Activated T-cell treated with anti-CD3 and anti-CD28 coated beads, Interleukin-2, amount 50 U/mL, for 24 hours (primary cell): Measurements from ENCODE around the gene OAS3.
"Not testable (repeated sequence)": the region's sequence is repeated elsewhere in the genome, so short reads cannot be mapped to it uniquely, and the experiment has no call there.

Experiments
- DNase-seq: peaks from one replicate; pipeline ENCODE4 v3.0.0-alpha.2; 2020
- H3K27ac Mint-ChIP-seq: 2 replicates; pipeline ENCODE4 v1.8.0; 2020; ENCODE audit warnings: mild to moderate bottlenecking, mixed read lengths
- H3K27me3 Mint-ChIP-seq: 2 replicates; pipeline ENCODE4 v1.8.0; 2020; ENCODE audit warnings: mixed read lengths
- H3K36me3 Mint-ChIP-seq: 2 replicates; pipeline ENCODE4 v1.8.0; 2020; ENCODE audit warnings: low read depth, mixed read lengths
- H3K4me1 Mint-ChIP-seq: 2 replicates; pipeline ENCODE4 v1.8.0; 2020; ENCODE audit warnings: low read depth, mixed read lengths
- H3K4me3 Mint-ChIP-seq: 2 replicates; pipeline ENCODE4 v1.8.0; 2020; ENCODE audit warnings: mild to moderate bottlenecking, moderate library complexity, mixed read lengths
- H3K9me3 Mint-ChIP-seq: 2 replicates; pipeline ENCODE4 v1.8.0; 2020; ENCODE audit warnings: mixed read lengths

The OAS3 gene

GRCh38 chr12:112909693-112910092 is 28.6 kb upstream of the OAS3 start:
- peaks cover 11% of the 10 kb centered on the region for H3K9me3 Mint-ChIP-seq
- peaks cover 57% of the 10 kb centered on the region for H3K4me1 Mint-ChIP-seq
- no peak for DNase-seq
- H3K36me3 Mint-ChIP-seq: peaks cover 39% of the 10 kb centered on the region
- H3K27ac Mint-ChIP-seq: peak overlapping the region; percentile 35
- H3K4me3 Mint-ChIP-seq: peak overlapping the region; percentile 85
- H3K27me3 Mint-ChIP-seq: no peaks in the 10 kb centered on the region

GRCh38 chr12:112913038-112913688 is 25.1 kb upstream of the OAS3 start:
- H3K9me3 Mint-ChIP-seq: peaks cover 11% of the 10 kb centered on the region
- no peak overlapping the region for H3K4me3 Mint-ChIP-seq
- H3K27ac Mint-ChIP-seq: no peak overlapping the region
- H3K36me3 Mint-ChIP-seq: peaks cover 68% of the 10 kb centered on the region
- peaks cover 36% of the 10 kb centered on the region for H3K4me1 Mint-ChIP-seq
- H3K27me3 Mint-ChIP-seq: no peaks in the 10 kb centered on the region
- DNase-seq: no peak

GRCh38 chr12:112913888-112914287 is 24.4 kb upstream of the OAS3 start:
- Mint-ChIP-seq H3K4me1 (peaks cover 29% of the 10 kb centered on the region), H3K9me3 (peaks cover 11% of the 10 kb centered on the region), H3K36me3 (peaks cover 76% of the 10 kb centered on the region)
- H3K27me3 Mint-ChIP-seq, H3K27ac Mint-ChIP-seq, DNase-seq, H3K4me3 Mint-ChIP-seq: not testable (repeated sequence)

- peaks cover 83% of the 10 kb centered on the region for H3K36me3 Mint-ChIP-seq
- no peaks in the 10 kb centered on the region for H3K27me3 Mint-ChIP-seq
- peaks cover 11% of the 10 kb centered on the region for H3K9me3 Mint-ChIP-seq
- DNase-seq: no peak
- H3K4me3 Mint-ChIP-seq: no peak overlapping the region
- H3K27ac Mint-ChIP-seq: no peak overlapping the region
- H3K4me1 Mint-ChIP-seq: peaks cover 11% of the 10 kb centered on the region
Observed at GRCh38 chr12:112916270-112916669, 22.0 kb upstream of the OAS3 start.

GRCh38 chr12:112919121-112919520 is 19.2 kb upstream of the OAS3 start:
- no peaks in the 10 kb centered on the region for H3K27me3 Mint-ChIP-seq

GRCh38 chr12:112924986-112925385 is 13.3 kb upstream of the OAS3 start:
- peaks cover 5% of the 10 kb centered on the region for H3K4me1 Mint-ChIP-seq
- DNase-seq: no peak
- peaks cover 5% of the 10 kb centered on the region for H3K9me3 Mint-ChIP-seq
- no peak overlapping the region for H3K4me3 Mint-ChIP-seq
- H3K36me3 Mint-ChIP-seq: peaks cover 15% of the 10 kb centered on the region
- H3K27me3 Mint-ChIP-seq: no peaks in the 10 kb centered on the region
- H3K27ac Mint-ChIP-seq: no peak overlapping the region

More at GRCh38 chr12:112919121-112919520, 19.2 kb upstream of the OAS3 start:
- Mint-ChIP-seq H3K27ac (no peak overlapping the region), H3K4me3 (no peak overlapping the region), H3K4me1 (peaks cover 10% of the 10 kb centered on the region), H3K9me3 (no peaks in the 10 kb centered on the region), H3K36me3 (peaks cover 62% of the 10 kb centered on the region)
- DNase-seq: no peak

GRCh38 chr12:112926416-112927033 is 11.7 kb upstream of the OAS3 start:
- not testable (repeated sequence) for H3K9me3 Mint-ChIP-seq, H3K4me1 Mint-ChIP-seq, H3K27me3 Mint-ChIP-seq, DNase-seq, H3K36me3 Mint-ChIP-seq, H3K27ac Mint-ChIP-seq, H3K4me3 Mint-ChIP-seq

- Mint-ChIP-seq H3K27ac (no peak overlapping the region), H3K4me3 (no peak overlapping the region), H3K36me3 (peaks cover 5% of the 10 kb centered on the region), H3K27me3 (no peaks in the 10 kb centered on the region), H3K4me1 (peaks cover 5% of the 10 kb centered on the region), H3K9me3 (peaks cover 5% of the 10 kb centered on the region)
- no peak for DNase-seq
Observed at GRCh38 chr12:112927475-112927874, 10.8 kb upstream of the OAS3 start.

- Mint-ChIP-seq H3K4me3 (no peak overlapping the region), H3K27me3 (no peaks in the 10 kb centered on the region), H3K36me3 (peaks cover 5% of the 10 kb centered on the region), H3K4me1 (peaks cover 5% of the 10 kb centered on the region), H3K9me3 (peaks cover 5% of the 10 kb centered on the region), H3K27ac (no peak overlapping the region)
- DNase-seq: no peak
Observed at GRCh38 chr12:112927925-112928324, 10.3 kb upstream of the OAS3 start.

- Mint-ChIP-seq H3K27ac (no peak overlapping the region), H3K4me3 (no peak overlapping the region), H3K36me3 (peaks cover 4% of the 10 kb centered on the region), H3K27me3 (no peaks in the 10 kb centered on the region), H3K4me1 (peaks cover 4% of the 10 kb centered on the region), H3K9me3 (peaks cover 5% of the 10 kb centered on the region)
- DNase-seq: no peak
Observed at GRCh38 chr12:112928978-112929377, 9.3 kb upstream of the OAS3 start.

GRCh38 chr12:112929715-112930114 is 8.6 kb upstream of the OAS3 start:
- H3K4me3 Mint-ChIP-seq: no peak overlapping the region
- no peaks in the 10 kb centered on the region for H3K27me3 Mint-ChIP-seq
- H3K27ac Mint-ChIP-seq: no peak overlapping the region
- DNase-seq: no peak
- H3K4me1 Mint-ChIP-seq: peaks cover 7% of the 10 kb centered on the region
- peaks cover 2% of the 10 kb centered on the region for H3K36me3 Mint-ChIP-seq
- peaks cover 5% of the 10 kb centered on the region for H3K9me3 Mint-ChIP-seq

- Mint-ChIP-seq H3K27ac (no peak overlapping the region), H3K9me3 (peaks cover 5% of the 10 kb centered on the region), H3K4me3 (no peak overlapping the region), H3K36me3 (peaks cover 2% of the 10 kb centered on the region), H3K27me3 (no peaks in the 10 kb centered on the region), H3K4me1 (peaks cover 8% of the 10 kb centered on the region)
- no peak for DNase-seq
Observed at GRCh38 chr12:112930350-112930749, 7.9 kb upstream of the OAS3 start.

GRCh38 chr12:112932485-112933128 is 5.7 kb upstream of the OAS3 start:
- Mint-ChIP-seq H3K4me1 (peaks cover 16% of the 10 kb centered on the region), H3K36me3 (no peaks in the 10 kb centered on the region)

GRCh38 chr12:112933129-112933505 is 5.2 kb upstream of the OAS3 start:
- Mint-ChIP-seq H3K27me3 (no peaks in the 10 kb centered on the region), H3K4me3 (no peak overlapping the region), H3K36me3 (no peaks in the 10 kb centered on the region), H3K4me1 (peaks cover 21% of the 10 kb centered on the region), H3K9me3 (no peaks in the 10 kb centered on the region), H3K27ac (no peak overlapping the region)
- DNase-seq: no peak

More at GRCh38 chr12:112932485-112933128, 5.7 kb upstream of the OAS3 start:
- no peak for DNase-seq
- Mint-ChIP-seq H3K4me3 (no peak overlapping the region), H3K27ac (no peak overlapping the region), H3K27me3 (no peaks in the 10 kb centered on the region), H3K9me3 (peaks cover 1% of the 10 kb centered on the region)

GRCh38 chr12:112936264-112936663 is 2.0 kb upstream of the OAS3 start:
- H3K27ac Mint-ChIP-seq: no peak overlapping the region
- H3K36me3 Mint-ChIP-seq: no peaks in the 10 kb centered on the region
- H3K9me3 Mint-ChIP-seq: no peaks in the 10 kb centered on the region
- peaks cover 42% of the 10 kb centered on the region for H3K4me1 Mint-ChIP-seq
- no peak for DNase-seq
- H3K4me3 Mint-ChIP-seq: no peak overlapping the region
- H3K27me3 Mint-ChIP-seq: no peaks in the 10 kb centered on the region
